HepG2 (cell line): Measurements from ENCODE around the gene HMCN2. TPM values are rescaled to one million over a fixed set of nuclear protein-coding genes. Genes with fewer than 3 reads are reported as not detected.

Source experiments
- ATAC-seq: fragments of 200-7000 bp; cut with Tn5 transposase; 3 replicates; pipeline ENCODE4 v1.9.1; 2020; ENCODE audit warnings: mild to moderate bottlenecking, moderate library complexity
- BruUV-seq: library from RNA; stranded (reverse); fragments of 400-500 nt; replicated peaks from 2 replicates; lab custom pipeline; 2021; lab: Mats Ljungman, UMichigan
- CTCF ChIA-PET: fragments of 300-600 bp; formaldehyde crosslinking; extraction: SDS; loops from one replicate; lab custom pipeline; 2021; ENCODE audit warnings: low total read pairs, inconsistent platforms, low intra/inter-chr PET ratio; lab: Yijun Ruan, JAX
- POLR2A ChIA-PET: fragments of 350-600 bp; sonication (Branson Sonifier 250); formaldehyde crosslinking; loops from one replicate; lab custom pipeline; 2020; ENCODE audit warnings: antibody characterized with exemption, inconsistent platforms; lab: Yijun Ruan, JAX
- DNase-seq: peaks from one replicate; pipeline ENCODE4 v3.0.0-alpha.2; 2015; ENCODE audit warnings: low spot score
- FAIRE-seq: peaks from 3 replicates; lab custom pipeline; 2011; peaks lifted over from hg19 to GRCh38; lab: Jason Lieb, UNC
- H2AFZ ChIP-seq: one replicate; pipeline ENCODE4 v1.6.1; 2011; ENCODE audit warnings: low read length, inconsistent platforms
- H3K27ac ChIP-seq: fragments of 300-600 bp; 3 replicates; pipeline ENCODE4 v1.8.0; 2011; ENCODE audit warnings: mixed run types, mild to moderate bottlenecking, mixed read lengths, low read length, inconsistent platforms; ENCODE audit not compliant: insufficient read depth; ENCODE audit errors: extremely low read length
- H3K27me3 ChIP-seq, 2 experiments: fragments of 200-600 bp in 1 of 2; 2 replicates in 1 of 2; 3 replicates in 1 of 2; pipeline versions ENCODE4 v1.6.0 to v1.8.0; 2011; ENCODE audit warnings: low read length in 2 of 2, mild to moderate bottlenecking in 2 of 2, moderate library complexity in 2 of 2, inconsistent platforms in 1 of 2; ENCODE audit not compliant: insufficient read depth in 2 of 2, control insufficient read depth in 1 of 2
- H3K36me3 ChIP-seq, 2 experiments: fragments of 200-600 bp in 1 of 2; replicated peaks in 1 of 2; 2 replicates in 1 of 2; 3 replicates in 1 of 2; pipeline versions ENCODE4 v1.5.1 to v1.8.0; 2011; ENCODE audit warnings: low read length in 2 of 2, inconsistent platforms in 1 of 2; ENCODE audit not compliant: insufficient read depth in 2 of 2, control insufficient read depth in 1 of 2
- H3K4me1 ChIP-seq: 2 replicates; pipeline ENCODE4 v1.5.1; 2012; ENCODE audit warnings: low read length, inconsistent platforms; ENCODE audit not compliant: insufficient read depth
- H3K4me2 ChIP-seq: 2 replicates; pipeline ENCODE4 v1.6.0; 2011; ENCODE audit warnings: low read depth, low read length, inconsistent platforms
- H3K4me3 ChIP-seq, 3 experiments: fragments of 200-600 bp in 1 of 3; sonication (generic), shearing (Covaris generic) in 1 of 3; replicated peaks in 1 of 3; 2 replicates each; pipeline ENCODE4 v1.5.1; 2011 to 2016; ENCODE audit warnings: low read length in 3 of 3, inconsistent platforms in 2 of 3, low read depth in 2 of 3, mild to moderate bottlenecking in 2 of 3, control low read depth in 1 of 3, mixed read lengths in 1 of 3; ENCODE audit not compliant: insufficient read depth in 1 of 3
- H3K79me2 ChIP-seq: one replicate; pipeline ENCODE4 v1.6.1; 2011; ENCODE audit warnings: low read length, inconsistent platforms; ENCODE audit not compliant: insufficient read depth
- H3K9ac ChIP-seq: 2 replicates; pipeline ENCODE4 v1.6.0; 2011; ENCODE audit warnings: mild to moderate bottlenecking, low read depth, low read length, inconsistent platforms; ENCODE audit not compliant: insufficient read depth
- H3K9me3 ChIP-seq: 2 replicates; pipeline ENCODE4 v1.5.1; 2012; ENCODE audit warnings: mild to moderate bottlenecking, low read length
- H4K20me1 ChIP-seq: 2 replicates; pipeline ENCODE4 v1.6.0; 2011; ENCODE audit warnings: inconsistent platforms, mild to moderate bottlenecking, low read length, moderate library complexity; ENCODE audit not compliant: insufficient read depth
- BCL3 ChIP-seq: sonication (generic); formaldehyde crosslinking; IDR thresholded peaks from 2 replicates; pipeline ENCODE4 v1.5.1; 2020; ENCODE audit warnings: mild to moderate bottlenecking, missing genetic modification reagents, moderate library complexity
- CREM ChIP-seq, 2 experiments: sonication (generic) in 1 of 2; formaldehyde crosslinking in 1 of 2; IDR thresholded peaks; 2 replicates each; pipeline versions ENCODE4 v1.4.0 to v1.6.1; 2016 to 2020; ENCODE audit warnings: antibody characterized with exemption in 1 of 2, mild to moderate bottlenecking in 1 of 2, missing genetic modification reagents in 1 of 2
- FOXM1 ChIP-seq: sonication (generic); formaldehyde crosslinking; IDR thresholded peaks from 2 replicates; pipeline ENCODE4 v1.5.0; 2020; ENCODE audit warnings: missing genetic modification reagents
- GTF2F1 ChIP-seq: fragments of 150-350 bp; IDR thresholded peaks from 2 replicates; pipeline ENCODE4 v1.6.1; 2014; ENCODE audit warnings: low read length
- HDAC2 ChIP-seq: sonication (generic); formaldehyde crosslinking; IDR thresholded peaks from 2 replicates; pipeline ENCODE4 v1.4.0; 2020; ENCODE audit warnings: missing genetic modification reagents
- NRL ChIP-seq: sonication (generic); formaldehyde crosslinking; IDR thresholded peaks from 2 replicates; pipeline ENCODE4 v1.5.0; 2020; ENCODE audit warnings: missing genetic modification reagents, mild to moderate bottlenecking, moderate library complexity, borderline replicate concordance
- RERE ChIP-seq: IDR thresholded peaks from 2 replicates; pipeline ENCODE4 v1.6.1; 2016; ENCODE audit warnings: low read depth, missing genetic modification reagents, missing compliant biosample characterization
- SIN3B ChIP-seq: fragments of 150-350 bp; IDR thresholded peaks from 2 replicates; pipeline ENCODE4 v1.6.1; 2014; ENCODE audit warnings: low read length
- TSC22D2 ChIP-seq: sonication (generic); formaldehyde crosslinking; IDR thresholded peaks from 2 replicates; pipeline ENCODE4 v1.5.1; 2020; ENCODE audit warnings: missing genetic modification reagents, mild to moderate bottlenecking, borderline replicate concordance
- U2AF2 ChIP-seq: fragments of 200-400 bp; formaldehyde crosslinking; IDR thresholded peaks from 2 replicates; pipeline ENCODE4 v1.6.1; 2017; ENCODE audit warnings: low read depth, mild to moderate bottlenecking, low read length
- ZNF264 ChIP-seq: sonication (generic); formaldehyde crosslinking; IDR thresholded peaks from 2 replicates; pipeline ENCODE4 v1.4.0; 2020; ENCODE audit warnings: missing genetic modification reagents
- ZNF558 ChIP-seq: sonication (generic); formaldehyde crosslinking; IDR thresholded peaks from 2 replicates; pipeline ENCODE4 v1.9.0; 2022; ENCODE audit warnings: mild to moderate bottlenecking, missing genetic modification reagents, borderline replicate concordance
- ZNF598 ChIP-seq: sonication (generic); formaldehyde crosslinking; IDR thresholded peaks from 2 replicates; pipeline ENCODE4 v1.5.1; 2020; ENCODE audit warnings: mild to moderate bottlenecking, missing genetic modification reagents, borderline replicate concordance
- ZNF780A ChIP-seq: sonication (generic); formaldehyde crosslinking; IDR thresholded peaks from 2 replicates; pipeline ENCODE4 v1.8.0; 2022; ENCODE audit warnings: mild to moderate bottlenecking, missing genetic modification reagents, moderate library complexity
- ZNF850 ChIP-seq: sonication (generic); formaldehyde crosslinking; conservative IDR thresholded peaks from 2 replicates; pipeline ENCODE4 v1.9.0; 2021; ENCODE audit warnings: mild to moderate bottlenecking, missing genetic modification reagents
- WGBS: methylation state at CpG from one replicate; pipeline ENCODE4 v1.1.6; 2017; ENCODE audit warnings: low lambda C conversion rate; 5-methylcytosine and 5-hydroxymethylcytosine counted together
- in situ Hi-C: cut with HindIII; loops from 2 replicates; pipeline ENCODE4 v1.10.0; 2017; ENCODE audit warnings: low pct_unique_long_range_greater_than_20kb; ENCODE audit not compliant: extremely low pct_ligation_motif_present
- intact Hi-C: fragments of 100-400 bp; cut with micrococcal nuclease; formaldehyde crosslinking; loops from one replicate; pipeline ENCODE4 v1.10.0; 2022; ENCODE audit not compliant: unreplicated experiment
- polyA plus RNA-seq, 8 experiments: library from polyadenylated mRNA; depleted of rRNA in 3 of 8; stranded (reverse) in 7 of 8; unstranded in 1 of 8; fragments of >200 nt; fragmentation: Illumina TruSeq in 4 of 8; extraction: Trizol in 4 of 8; gene quantifications; 2 replicates each; pipeline versions ENCODE4 v1.2.1 to v1.2.3, GENCODE V29; 2011 to 2016; ENCODE audit warnings: low read depth in 4 of 8, missing spikeins in 1 of 8, mixed read lengths in 1 of 8; ENCODE audit not compliant: insufficient read depth in 1 of 8
- total RNA-seq, 5 experiments: library from RNA; depleted of rRNA; stranded (reverse); fragments of >200 nt; fragmentation: Illumina TruSeq; extraction: Trizol; gene quantifications; 2 replicates each; pipeline ENCODE4 v1.2.3, GENCODE V29; 2016; ENCODE audit warnings: low read depth in 1 of 5

The HMCN2 gene
- total and polyA plus RNA-seq, 2 of the 13 experiments (the other 11 are each of a cell fraction or from before 2014, with no cell fraction given): 0.09 TPM; not detected in 1

- DNase-seq (no peak), FAIRE-seq (no peak), ATAC-seq (no peak)
- no TSS peak for BruUV-seq
- no peaks in the 10 kb centered on the region for H3K36me3 ChIP-seq
- no peaks in the 10 kb centered on the region for H3K9me3 ChIP-seq
- in situ Hi-C loops (loop anchor here (10.0 kb wide), 1 partner anchor 232 kb away; no protein-coding TSS in a partner anchor), intact Hi-C loops (no loop called here)
- H3K4me2 ChIP-seq: no peak overlapping the region
- 48% methylated on average over 14 of the region's 14 CpGs for WGBS
- H2AFZ ChIP-seq: no peak overlapping the region
- ChIA-PET CTCF (no interaction called here), POLR2A (no interaction called here)
- H3K9ac ChIP-seq: no peak overlapping the region
- H3K79me2 ChIP-seq: no peaks in the 10 kb centered on the region
- TF ChIP-seq ZNF598 (CRISPR knock-in tag): no peak
- TF ChIP-seq GTF2F1: no peak
- no peak for TF ChIP-seq HDAC2
- TF ChIP-seq ZNF264: no peak
- no peak for TF ChIP-seq NRL (CRISPR knock-in tag)
- no peak for TF ChIP-seq ZNF850 (CRISPR knock-in tag)
- no peak for TF ChIP-seq ZNF558 (CRISPR knock-in tag)
- no peak for TF ChIP-seq U2AF2
- TF ChIP-seq ZNF780A (CRISPR knock-in tag): no peak
- no peak for TF ChIP-seq RERE (CRISPR knock-in tag)
- TF ChIP-seq TSC22D2 (CRISPR knock-in tag): no peak
- TF ChIP-seq FOXM1 (CRISPR knock-in tag): no peak
- no peak for TF ChIP-seq CREM (IDR thresholded peaks at IDR 0.05)
- no peak for TF ChIP-seq CREM (CRISPR knock-in tag; IDR thresholded peaks at IDR 0.05)
- TF ChIP-seq BCL3 (CRISPR knock-in tag): no peak
- no peak for TF ChIP-seq SIN3B
- H3K27ac ChIP-seq: no peak overlapping the region
- peaks cover 1 to 3% of the 10 kb centered on the region in 2 experiments; a peak in 2 of 5 replicates for H3K27me3 ChIP-seq
- no peaks in the 10 kb centered on the region for H3K4me1 ChIP-seq
- no peaks in the 10 kb centered on the region for H4K20me1 ChIP-seq
- H3K4me3 ChIP-seq: no peak overlapping the region
Measured at GRCh38 chr9:130346431-130346830, 80.9 kb downstream of the HMCN2 start.
